Activated gamma-delta T cell treated with Interleukin-2 at 50 U/mL for 16 hours (primary cell): ENCODE results near the gene CXCR3.
"Not testable (repeated sequence)": the region's sequence is repeated elsewhere in the genome, so short reads cannot be mapped to it uniquely, and the experiment has no call there.

ENCODE experiments used
- DNase-seq: peaks from one replicate; pipeline ENCODE4 v3.0.0-alpha.2; 2020

CXCR3 gene

GRCh38 chrX:71618303-71618721, at the start of gene CXCR3:
Gene CXCR3, minus strand, starts transcription at chrX:71618511. Its CDS starts 62 bp downstream, at chrX:71618449.
- peak; percentile 67 for DNase-seq

- no peak for DNase-seq
Measured at GRCh38 chrX:71667328-71668247, 49.3 kb upstream of the CXCR3 start, which contains the start of gene LOC101059915. Gene LOC101059915, plus strand, starts transcription at chrX:71667546.

GRCh38 chrX:71666240-71667223, 48.2 kb upstream of the CXCR3 start:
- DNase-seq = no peak

GRCh38 chrX:71665747-71666146, 47.4 kb upstream of the CXCR3 start:
- no peak for DNase-seq

GRCh38 chrX:71664889-71665491, 46.7 kb upstream of the CXCR3 start:
- DNase-seq = no peak

- not testable (repeated sequence) for DNase-seq
Measured at GRCh38 chrX:71664202-71664601, 45.9 kb upstream of the CXCR3 start.

GRCh38 chrX:71663238-71663637, 44.9 kb upstream of the CXCR3 start:
- peak; percentile 42 for DNase-seq

GRCh38 chrX:71662654-71663053, 44.3 kb upstream of the CXCR3 start:
- peak; percentile 22 for DNase-seq

- DNase-seq = no peak
Measured at GRCh38 chrX:71661919-71662318, 43.6 kb upstream of the CXCR3 start.

- no peak for DNase-seq
Measured at GRCh38 chrX:71660562-71661416, 42.5 kb upstream of the CXCR3 start.

- no peak for DNase-seq
Measured at GRCh38 chrX:71659959-71660358, 41.6 kb upstream of the CXCR3 start.

- no peak for DNase-seq
Measured at GRCh38 chrX:71659342-71659741, 41.0 kb upstream of the CXCR3 start.

GRCh38 chrX:71657267-71657666, 39.0 kb upstream of the CXCR3 start:
- no peak for DNase-seq

- no peak for DNase-seq
Measured at GRCh38 chrX:71653344-71653743, 35.0 kb upstream of the CXCR3 start.

- peak; percentile 67 for DNase-seq
Measured at GRCh38 chrX:71652405-71652804, 34.1 kb upstream of the CXCR3 start.

GRCh38 chrX:71650333-71650969, 32.1 kb upstream of the CXCR3 start:
- DNase-seq = peak; percentile 35

GRCh38 chrX:71644406-71644805, 26.1 kb upstream of the CXCR3 start:
- not testable (repeated sequence) for DNase-seq

GRCh38 chrX:71640002-71640401, 21.7 kb upstream of the CXCR3 start:
- no peak for DNase-seq

GRCh38 chrX:71638409-71638808, 20.1 kb upstream of the CXCR3 start:
- DNase-seq = no peak

- no peak for DNase-seq
Measured at GRCh38 chrX:71637848-71638247, 19.5 kb upstream of the CXCR3 start.

- no peak for DNase-seq
Measured at GRCh38 chrX:71637253-71637618, 18.9 kb upstream of the CXCR3 start.
